Choroid plexus epithelial cell (primary cell): ENCODE results near the gene CSTF1.

Source experiments
- DNase-seq: peaks from one replicate; pipeline ENCODE4 v3.0.0-alpha.2; 2010; ENCODE audit warnings: low read depth
- H3K4me3 ChIP-seq: 2 replicates; pipeline ENCODE4 v1.5.1; 2011; ENCODE audit warnings: low read depth, mild to moderate bottlenecking, control low read depth, low read length, moderate library complexity
- TF ChIP-seq, protein P1 (sequence below): conservative IDR thresholded peaks from 2 replicates; pipeline ENCODE4 v1.5.1; 2011; ENCODE audit warnings: low read depth, mild to moderate bottlenecking, control low read depth, inconsistent platforms, low read length, moderate library complexity

CSTF1 gene

DNA sequence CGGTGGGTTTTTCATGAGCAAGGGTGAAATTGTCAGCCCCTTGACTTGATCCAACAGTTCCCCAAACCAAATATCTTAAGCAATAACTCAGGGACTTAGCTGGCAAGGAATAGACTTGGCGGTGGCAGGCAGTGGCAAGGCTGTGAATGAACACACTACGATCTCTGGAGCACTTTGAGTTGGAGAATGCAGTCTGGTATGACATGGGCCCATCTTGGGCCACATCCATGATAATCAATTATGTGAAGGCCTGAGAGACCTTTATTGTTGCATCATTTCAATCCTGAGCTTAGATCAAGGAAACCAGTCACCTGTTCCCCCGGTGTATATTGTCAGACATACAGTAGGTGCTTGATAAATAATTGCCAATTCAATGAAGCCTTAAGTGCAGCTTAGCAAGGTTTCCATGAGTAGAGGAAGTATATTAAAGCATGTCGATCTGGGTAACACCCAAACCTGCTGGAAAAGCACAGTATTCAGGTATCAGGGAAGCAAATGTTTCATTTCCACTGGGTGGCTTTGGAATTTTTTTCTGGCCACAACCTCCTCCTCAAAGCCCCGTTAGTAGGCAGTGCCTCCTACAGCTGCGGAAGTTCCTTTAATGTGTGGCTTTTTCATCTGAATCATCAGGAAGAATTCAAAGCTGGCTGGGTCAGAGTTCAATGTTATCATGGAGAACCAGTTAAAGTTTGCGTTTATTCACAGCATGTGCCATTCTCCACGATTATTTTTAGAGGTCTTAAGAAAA lies 29.8 kb downstream of the CSTF1 start:
- TF ChIP-seq, protein P1, sequence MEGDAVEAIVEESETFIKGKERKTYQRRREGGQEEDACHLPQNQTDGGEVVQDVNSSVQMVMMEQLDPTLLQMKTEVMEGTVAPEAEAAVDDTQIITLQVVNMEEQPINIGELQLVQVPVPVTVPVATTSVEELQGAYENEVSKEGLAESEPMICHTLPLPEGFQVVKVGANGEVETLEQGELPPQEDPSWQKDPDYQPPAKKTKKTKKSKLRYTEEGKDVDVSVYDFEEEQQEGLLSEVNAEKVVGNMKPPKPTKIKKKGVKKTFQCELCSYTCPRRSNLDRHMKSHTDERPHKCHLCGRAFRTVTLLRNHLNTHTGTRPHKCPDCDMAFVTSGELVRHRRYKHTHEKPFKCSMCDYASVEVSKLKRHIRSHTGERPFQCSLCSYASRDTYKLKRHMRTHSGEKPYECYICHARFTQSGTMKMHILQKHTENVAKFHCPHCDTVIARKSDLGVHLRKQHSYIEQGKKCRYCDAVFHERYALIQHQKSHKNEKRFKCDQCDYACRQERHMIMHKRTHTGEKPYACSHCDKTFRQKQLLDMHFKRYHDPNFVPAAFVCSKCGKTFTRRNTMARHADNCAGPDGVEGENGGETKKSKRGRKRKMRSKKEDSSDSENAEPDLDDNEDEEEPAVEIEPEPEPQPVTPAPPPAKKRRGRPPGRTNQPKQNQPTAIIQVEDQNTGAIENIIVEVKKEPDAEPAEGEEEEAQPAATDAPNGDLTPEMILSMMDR, result peak; percentile 32
- no peak overlapping the region for H3K4me3 ChIP-seq
- peak; percentile 85 for DNase-seq

DNA sequence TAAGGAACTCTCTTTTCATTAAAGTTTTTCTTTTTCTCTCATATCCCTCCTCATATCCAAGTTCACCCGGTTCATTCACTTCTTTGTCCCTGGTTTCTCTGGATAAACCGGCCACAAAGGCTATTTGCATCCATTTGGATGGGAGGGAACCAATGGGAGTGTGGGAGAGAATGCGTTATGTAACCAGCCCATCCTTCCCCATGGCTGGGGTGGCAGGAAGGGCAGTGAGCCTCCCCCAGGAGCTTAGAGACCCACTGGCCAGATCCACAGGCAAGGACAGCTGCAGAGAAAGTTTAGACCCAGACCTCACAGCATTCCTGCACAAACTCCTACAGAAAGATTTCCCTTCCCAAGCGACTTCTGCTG lies 30.4 kb downstream of the CSTF1 start:
- TF ChIP-seq, protein P1, result no peak
- no peak for DNase-seq
- no peak overlapping the region for H3K4me3 ChIP-seq

DNA sequence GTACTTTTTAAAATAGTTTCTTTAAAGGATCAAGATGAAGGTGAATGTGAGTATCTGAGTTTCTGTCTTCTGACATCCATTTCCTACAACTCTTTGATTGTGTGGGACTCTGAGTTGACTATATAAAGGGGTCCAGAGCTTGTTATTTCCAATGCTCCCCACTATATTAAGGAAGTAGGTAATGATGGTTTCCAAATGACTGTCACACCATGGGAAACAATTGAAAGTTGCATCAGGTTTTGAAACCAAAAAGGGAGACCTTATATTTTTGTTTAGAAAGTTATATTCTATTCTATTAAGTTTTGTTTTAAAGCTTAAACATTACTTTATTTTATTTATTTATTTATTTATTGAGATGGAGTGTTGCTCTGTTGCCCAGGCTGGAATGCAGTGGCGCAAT lies 30.8 kb downstream of the CSTF1 start:
- DNase-seq, result no peak
- TF ChIP-seq, protein P1, result no peak

DNA sequence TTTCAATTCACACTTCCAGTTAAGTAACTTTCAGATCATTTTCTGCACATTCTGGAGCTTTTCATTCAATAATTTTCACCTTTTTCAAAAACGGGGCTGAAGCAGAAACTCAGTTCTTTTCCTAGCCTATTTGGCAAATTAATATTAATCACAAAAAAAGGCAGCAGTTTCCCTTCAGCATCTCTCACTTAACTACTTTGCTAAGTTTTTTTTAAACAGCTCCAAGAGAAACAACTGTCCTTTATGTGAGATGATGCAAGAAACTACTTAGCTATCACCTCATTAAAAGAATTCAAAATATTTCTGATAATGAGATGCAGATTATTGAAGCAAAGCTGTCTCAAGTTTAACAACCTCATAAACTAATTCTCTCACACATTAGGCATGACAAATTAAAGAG lies 31.4 kb downstream of the CSTF1 start:
- TF ChIP-seq, protein P1, result no peak
- DNase-seq, result no peak

More for the DNA sequence above, 30.8 kb downstream of the CSTF1 start:
- H3K4me3 ChIP-seq, result no peak overlapping the region

DNA sequence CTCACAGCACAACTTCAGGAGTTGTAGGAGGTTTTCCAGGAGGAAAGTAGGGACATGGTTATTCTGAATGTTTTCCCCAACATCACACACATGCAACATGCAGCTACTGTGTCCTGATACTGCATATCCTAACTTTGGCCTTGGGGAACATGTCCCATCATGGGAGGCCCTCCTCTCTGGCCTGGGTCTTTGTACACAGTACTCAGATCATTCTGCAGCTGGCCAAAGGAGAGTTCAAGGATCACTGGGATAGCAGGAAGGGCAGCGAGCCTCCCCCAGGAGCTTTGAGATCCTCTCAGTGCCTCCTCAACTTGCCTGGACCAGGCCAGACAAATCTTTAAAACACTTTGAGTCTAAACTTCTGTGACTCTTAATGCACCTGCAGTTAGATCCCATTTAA lies 32.5 kb downstream of the CSTF1 start:
- TF ChIP-seq, protein P1, result no peak
- no peak for DNase-seq
- no peak overlapping the region for H3K4me3 ChIP-seq

More for the DNA sequence above, 31.4 kb downstream of the CSTF1 start:
- H3K4me3 ChIP-seq, result no peak overlapping the region

DNA sequence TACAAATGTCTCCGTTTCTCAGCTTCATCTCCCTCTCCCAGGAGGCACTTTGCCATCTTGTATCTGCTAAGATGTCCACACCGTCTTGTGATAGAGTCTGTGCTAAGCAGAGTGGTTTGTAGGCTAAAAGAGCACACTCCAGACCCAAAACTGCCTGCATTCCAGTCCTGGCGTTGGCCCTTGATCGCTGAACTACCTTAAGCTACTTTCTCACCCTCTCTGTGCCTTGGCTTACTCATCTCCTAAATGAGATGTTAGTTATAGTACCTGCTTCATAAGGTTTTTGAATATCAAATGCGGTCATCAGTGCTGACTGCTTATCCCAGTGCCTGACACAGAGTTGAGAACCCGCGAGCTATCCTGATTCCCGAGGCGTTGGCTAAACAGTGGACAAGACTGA lies 33.6 kb downstream of the CSTF1 start:
- H3K4me3 ChIP-seq, result no peak overlapping the region
- no peak for DNase-seq
- TF ChIP-seq, protein P1, result no peak

DNA sequence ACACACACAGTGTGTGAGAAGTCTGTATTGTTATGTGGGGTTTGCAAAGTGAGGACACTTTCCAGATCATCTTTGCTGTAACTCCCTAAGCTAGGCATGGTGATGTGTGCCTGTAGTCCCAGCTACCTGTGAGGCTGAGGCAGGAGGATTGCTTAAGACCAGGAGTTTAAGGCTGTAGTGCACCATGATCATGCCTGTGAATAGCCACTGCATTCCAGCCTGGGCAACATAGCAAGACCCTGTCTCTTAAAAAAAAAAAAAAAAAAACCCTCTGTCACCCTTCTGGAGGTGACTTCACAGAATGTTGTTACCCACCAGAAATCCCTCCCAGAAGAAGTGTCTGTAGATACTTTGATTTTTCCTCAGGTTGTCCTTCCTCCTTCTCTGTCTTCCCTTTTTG lies 34.5 kb downstream of the CSTF1 start:
- H3K4me3 ChIP-seq, result no peak overlapping the region
- TF ChIP-seq, protein P1, result no peak
- DNase-seq, result no peak
